RPMI7951 (cell line): Measurements from ENCODE around the gene FGA. TPM values are rescaled to one million over a fixed set of nuclear protein-coding genes. Genes with fewer than 3 reads are reported as not detected.

Experiments used
- total RNA-seq: library from RNA; depleted of rRNA; stranded (reverse); fragments of >200 nt; shearing (Covaris generic); gene quantifications from 2 replicates; pipeline ENCODE4 v1.2.3, GENCODE V29; 2014; rRNA removed

The FGA gene
- total RNA-seq, 1 experiment from 2014 or later: not detected

Other genes with a start within 250 kb of the FGA start
- not detected in 2 replicates for gene DCHS2, start 98.9 kb downstream of the FGA start, total RNA-seq
- gene PLRG1, start 40.3 kb downstream of the FGA start, total RNA-seq: 54.0 and 77.4 TPM in 2 replicates
- gene FGB, start 27.7 kb downstream of the FGA start, total RNA-seq: not detected in 2 replicates
- not detected in 2 replicates for gene FGG, start 21.9 kb upstream of the FGA start, total RNA-seq
- under 0.01 and 0.10 TPM in 2 replicates for gene LRAT, start 153.3 kb upstream of the FGA start, total RNA-seq
- not detected in 2 replicates for gene RBM46, start 190.5 kb upstream of the FGA start, total RNA-seq